Fibroblast of lung (primary cell): Measurements from ENCODE around the gene COL15A1. TPM values are rescaled to one million over a fixed set of nuclear protein-coding genes. Genes with fewer than 3 reads are reported as not detected.
A peak's percentile ranks its signal among the peaks of the same experiment; 100 is the strongest.

Experiments
- DNase-seq, 2 donors: peaks; one replicate each; pipeline versions ENCODE4 v3.0.0 to v3.0.0-alpha.2; 2010; ENCODE audit warnings: low read depth in 2 of 2
- H2AFZ ChIP-seq: 2 replicates; pipeline ENCODE4 v1.5.1; 2012; ENCODE audit warnings: low read length, control low read depth, inconsistent platforms
- H3K27ac ChIP-seq: 2 replicates; pipeline ENCODE4 v1.5.1; 2011; ENCODE audit warnings: low read length, control low read depth; ENCODE audit not compliant: insufficient read depth
- H3K27me3 ChIP-seq: 2 replicates; pipeline ENCODE4 v1.5.1; 2011; ENCODE audit warnings: mild to moderate bottlenecking, low read length; ENCODE audit not compliant: control insufficient read depth, insufficient read depth
- H3K36me3 ChIP-seq: 2 replicates; pipeline ENCODE4 v1.5.1; 2011; ENCODE audit warnings: low read length; ENCODE audit not compliant: control insufficient read depth, insufficient read depth
- H3K4me1 ChIP-seq: 2 replicates; pipeline ENCODE4 v1.5.1; 2011; ENCODE audit warnings: low read length; ENCODE audit not compliant: control insufficient read depth, insufficient read depth; ENCODE audit errors: extremely low read depth
- H3K4me2 ChIP-seq: 2 replicates; pipeline ENCODE4 v1.5.1; 2011; ENCODE audit warnings: low read length, control low read depth; ENCODE audit not compliant: insufficient read depth; ENCODE audit errors: extremely low read depth
- H3K4me3 ChIP-seq, 4 experiments: fragments of 200-600 bp in 1 of 4; sonication (generic) in 1 of 4; replicated peaks in 1 of 4; 2 replicates each; pipeline ENCODE4 v1.5.1; 2011 to 2016; ENCODE audit warnings: low read length in 4 of 4, low read depth in 3 of 4, mild to moderate bottlenecking in 3 of 4, control low read depth in 2 of 4, inconsistent platforms in 1 of 4, mixed read lengths in 1 of 4; ENCODE audit not compliant: insufficient read depth in 1 of 4; ENCODE audit errors: control extremely low read depth in 1 of 4
- H3K79me2 ChIP-seq: 2 replicates; pipeline ENCODE4 v1.5.1; 2012; ENCODE audit warnings: mild to moderate bottlenecking, low read length, inconsistent platforms; ENCODE audit not compliant: control insufficient read depth, insufficient read depth
- H3K9ac ChIP-seq: 2 replicates; pipeline ENCODE4 v1.5.1; 2011; ENCODE audit warnings: mild to moderate bottlenecking, low read length, control low read depth; ENCODE audit not compliant: insufficient read depth
- H3K9me3 ChIP-seq: 2 replicates; pipeline ENCODE4 v1.5.1; 2012; ENCODE audit warnings: low read depth, low read length; ENCODE audit not compliant: control insufficient read depth, insufficient read depth
- H4K20me1 ChIP-seq: 2 replicates; pipeline ENCODE4 v1.5.1; 2011; ENCODE audit warnings: low read length; ENCODE audit not compliant: control insufficient read depth, insufficient read depth; ENCODE audit errors: extremely low read depth
- CTCF ChIP-seq, 2 donors: IDR thresholded peaks in 1 of 2; conservative IDR thresholded peaks in 1 of 2; 1 replicate in 1 of 2; 2 replicates in 1 of 2; pipeline ENCODE4 v1.5.1; 2011 to 2012; ENCODE audit warnings: low read length in 2 of 2, control low read depth in 1 of 2, inconsistent platforms in 1 of 2, low read depth in 1 of 2, mild to moderate bottlenecking in 1 of 2
- EZH2 ChIP-seq: IDR thresholded peaks from 2 replicates; pipeline ENCODE4 v1.5.1; 2012; ENCODE audit warnings: low read length, control low read depth, mild to moderate bottlenecking; ENCODE audit errors: missing control alignments
- polyA plus RNA-seq, 2 donors: library from polyadenylated mRNA; depleted of rRNA in 1 of 2; stranded (reverse) in 1 of 2; unstranded in 1 of 2; fragments of >200 nt; gene quantifications; 2 replicates each; pipeline ENCODE4 v1.2.1, GENCODE V29; 2011 to 2012; ENCODE audit warnings: missing spikeins in 1 of 2
- total RNA-seq: library from RNA; depleted of rRNA; stranded (reverse); fragments of >200 nt; gene quantifications from 2 replicates; pipeline ENCODE4 v1.2.1, GENCODE V29; 2014

COL15A1 gene
- total and polyA plus RNA-seq, 2 donors (not counting 1 experiment from before 2014, with no cell fraction given): 13.3 to 41.0 TPM

GRCh38 chr9:98995971-98996504, 52.3 kb downstream of the COL15A1 start:
- no peak overlapping the region for H3K4me2 ChIP-seq
- no peak overlapping the region for H3K27ac ChIP-seq
- TF ChIP-seq CTCF (conservative IDR thresholded peaks at IDR 0.05 in 1 of 2, IDR thresholded peaks at IDR 0.05 in 1 of 2; ENCODE audit: low read depth in 1 of 2, low read length in 2 of 2): no peak
- no peak for TF ChIP-seq EZH2
- H4K20me1 ChIP-seq: no peaks in the 10 kb centered on the region
- H3K36me3 ChIP-seq: no peaks in the 10 kb centered on the region
- H3K27me3 ChIP-seq: peaks cover 3% of the 10 kb centered on the region
- H3K4me1 ChIP-seq: peaks cover 11% of the 10 kb centered on the region
- no peak for DNase-seq
- H3K4me3 ChIP-seq: no peak overlapping the region
- no peaks in the 10 kb centered on the region for H3K9me3 ChIP-seq
- H2AFZ ChIP-seq: no peak overlapping the region
- no peaks in the 10 kb centered on the region for H3K79me2 ChIP-seq
- no peak overlapping the region for H3K9ac ChIP-seq

GRCh38 chr9:98997604-98998003, 53.9 kb downstream of the COL15A1 start:
- Histone ChIP-seq H3K4me3 (no peak overlapping the region), H3K4me1 (peaks cover 11% of the 10 kb centered on the region), H3K9me3 (no peaks in the 10 kb centered on the region), H3K4me2 (no peak overlapping the region), H3K9ac (no peak overlapping the region), H2AFZ (no peak overlapping the region), H3K27me3 (peaks cover 3% of the 10 kb centered on the region), H3K27ac (no peak overlapping the region), H4K20me1 (no peaks in the 10 kb centered on the region), H3K79me2 (no peaks in the 10 kb centered on the region), H3K36me3 (no peaks in the 10 kb centered on the region)
- TF ChIP-seq EZH2: no peak
- TF ChIP-seq CTCF (conservative IDR thresholded peaks at IDR 0.05 in 1 of 2, IDR thresholded peaks at IDR 0.05 in 1 of 2; ENCODE audit: low read depth in 1 of 2, low read length in 2 of 2): no peak
- DNase-seq: peak; percentile 63 to 69

GRCh38 chr9:98998441-98999151, 54.9 kb downstream of the COL15A1 start:
- Histone ChIP-seq H3K9ac (peak overlapping the region; percentile 21), H3K79me2 (no peaks in the 10 kb centered on the region), H2AFZ (no peak overlapping the region), H3K4me1 (peaks cover 11% of the 10 kb centered on the region), H3K36me3 (no peaks in the 10 kb centered on the region), H3K4me2 (peak overlapping the region; percentile 55), H3K27me3 (no peaks in the 10 kb centered on the region), H3K27ac (peak overlapping the region; percentile 50), H3K9me3 (no peaks in the 10 kb centered on the region), H3K4me3 (no peak overlapping the region), H4K20me1 (no peaks in the 10 kb centered on the region)
- DNase-seq: peak; percentile 32 to 67
- TF ChIP-seq EZH2 (no peak), CTCF (conservative IDR thresholded peaks at IDR 0.05 in 1 of 2, IDR thresholded peaks at IDR 0.05 in 1 of 2; ENCODE audit: low read depth in 1 of 2, low read length in 2 of 2) (peak; percentile 83 to 92)
